Prostate gland (tissue), 2 donors: Measurements from ENCODE around the gene RFX2. TPM values are rescaled to one million over a fixed set of nuclear protein-coding genes. Genes with fewer than 3 reads are reported as not detected.

Source experiments
- DNase-seq: peaks from one replicate; pipeline ENCODE4 v3.0.0-alpha.2; 2019; ENCODE audit warnings: low spot score
- H3K27ac ChIP-seq, 2 donors: fragments of 200-600 bp; sonication (generic); 2 replicates each; pipeline ENCODE4 v1.5.1; 2017 to 2019
- H3K27me3 ChIP-seq: fragments of 200-600 bp; sonication (generic); replicated peaks from 2 replicates; pipeline ENCODE4 v1.5.1; 2019; ENCODE audit not compliant: insufficient read depth
- H3K36me3 ChIP-seq, 2 donors: fragments of 200-600 bp; sonication (generic); 1 replicate in 1 of 2; 2 replicates in 1 of 2; pipeline versions ENCODE4 v1.5.1 to v1.8.1; 2017 to 2019
- H3K4me1 ChIP-seq: fragments of 200-600 bp; sonication (generic); replicated peaks from 2 replicates; pipeline ENCODE4 v1.5.1; 2019
- H3K4me3 ChIP-seq, 2 donors: fragments of 200-600 bp; sonication (generic); 2 replicates each; pipeline ENCODE4 v1.5.1; 2017 to 2019
- H3K9me3 ChIP-seq: fragments of 200-600 bp; sonication (generic); 2 replicates; pipeline ENCODE4 v1.5.1; 2017
- CTCF ChIP-seq, 4 experiments: fragments of 200-600 bp in 2 of 4; fragments of 450-650 bp in 2 of 4; sonication (generic) in 2 of 4; IDR thresholded peaks; 1 replicate in 3 of 4; 2 replicates in 1 of 4; pipeline ENCODE4 v1.5.1; 2016 to 2019; ENCODE audit warnings: antibody characterized with exemption in 4 of 4, mild to moderate bottlenecking in 2 of 4, moderate library complexity in 2 of 4
- POLR2A ChIP-seq: fragments of 450-650 bp; IDR thresholded peaks from one replicate; pipeline ENCODE4 v1.6.1; 2016; ENCODE audit warnings: antibody characterized with exemption, mild to moderate bottlenecking
- POLR2AphosphoS5 ChIP-seq: sonication (generic); formaldehyde crosslinking; IDR thresholded peaks from one replicate; pipeline ENCODE4 v1.6.1; 2017; ENCODE audit warnings: antibody characterized with exemption
- WGBS: methylation state at CpG from one replicate; pipeline ENCODE4 v1.1.5; 2018; 5-methylcytosine and 5-hydroxymethylcytosine counted together
- intact Hi-C: fragments of 100-400 bp; cut with DNase I; formaldehyde crosslinking; loops from one replicate; pipeline ENCODE4 v1.14.2; 2022
- total RNA-seq, 2 donors: library from RNA; depleted of rRNA; stranded (reverse); fragments of >200 nt; gene quantifications; one replicate each; pipeline ENCODE4 v1.1.0, GENCODE V29; 2016

Gene RFX2
- total RNA-seq, 2 donors from 2014 or later, result 13.4 to 25.3 TPM

GRCh38 chr19:6105444-6105843, 4.9 kb downstream of the RFX2 start:
- Histone ChIP-seq H3K27me3 (no peaks in the 10 kb centered on the region), H3K4me1 (peaks cover 3% of the 10 kb centered on the region), H3K4me3 (no peak overlapping the region), H3K36me3 (no peaks in the 10 kb centered on the region), H3K27ac (no peak overlapping the region), H3K9me3 (no peaks in the 10 kb centered on the region)
- TF ChIP-seq CTCF (IDR thresholded peaks at IDR 0.05) (no peak), POLR2A (no peak), POLR2AphosphoS5 (no peak)
- intact Hi-C loops, result no loop called here
- DNase-seq, result no peak
- 93% methylated on average over 11 of the region's 11 CpGs for WGBS

GRCh38 chr19:6103894-6104293, 6.4 kb downstream of the RFX2 start:
- H3K27ac ChIP-seq, result peak overlapping the region; percentile 6 to 8
- WGBS, result 43% methylated on average over 4 of the region's 4 CpGs
- H3K4me1 ChIP-seq, result peaks cover 3% of the 10 kb centered on the region
- TF ChIP-seq POLR2A (no peak), CTCF (IDR thresholded peaks at IDR 0.05) (no peak), POLR2AphosphoS5 (no peak)
- DNase-seq, result no peak
- H3K27me3 ChIP-seq, result no peaks in the 10 kb centered on the region
- H3K4me3 ChIP-seq, result no peak overlapping the region
- H3K9me3 ChIP-seq, result no peaks in the 10 kb centered on the region
- no peaks in the 10 kb centered on the region for H3K36me3 ChIP-seq
- intact Hi-C loops, result no loop called here

GRCh38 chr19:6103217-6103644, 7.1 kb downstream of the RFX2 start:
- intact Hi-C loops, result no loop called here
- no peak for TF ChIP-seq CTCF (IDR thresholded peaks at IDR 0.05)
- TF ChIP-seq POLR2AphosphoS5, result peak; percentile 81
- 21% methylated on average over 3 of the region's 3 CpGs for WGBS
- Histone ChIP-seq H3K27me3 (no peaks in the 10 kb centered on the region), H3K36me3 (no peaks in the 10 kb centered on the region), H3K27ac (peak overlapping the region in 1 of 2 donors; percentile 30), H3K4me3 (no peak overlapping the region), H3K4me1 (peaks cover 3% of the 10 kb centered on the region), H3K9me3 (no peaks in the 10 kb centered on the region)
- peak; percentile 84 for DNase-seq

- 86% methylated on average over 3 of the region's 3 CpGs for WGBS
- H3K4me1 ChIP-seq, result peaks cover 3% of the 10 kb centered on the region
- intact Hi-C loops, result no loop called here
- H3K9me3 ChIP-seq, result no peaks in the 10 kb centered on the region
- no peak overlapping the region for H3K4me3 ChIP-seq
- H3K27ac ChIP-seq, result no peak overlapping the region
- H3K27me3 ChIP-seq, result no peaks in the 10 kb centered on the region
- H3K36me3 ChIP-seq, result no peaks in the 10 kb centered on the region
- TF ChIP-seq CTCF (IDR thresholded peaks at IDR 0.05), result no peak
- no peak for TF ChIP-seq POLR2AphosphoS5
- no peak for TF ChIP-seq POLR2A
- no peak for DNase-seq
These were observed 8.3 kb downstream of the RFX2 start for GRCh38 chr19:6101991-6102390.

- WGBS, result 85% methylated on average over 3 of the region's 3 CpGs
- peaks cover 3% of the 10 kb centered on the region for H3K4me1 ChIP-seq
- TF ChIP-seq POLR2A (no peak), POLR2AphosphoS5 (no peak)
- no peaks in the 10 kb centered on the region for H3K27me3 ChIP-seq
- DNase-seq, result no peak
- H3K36me3 ChIP-seq, result no peaks in the 10 kb centered on the region
- intact Hi-C loops, result no loop called here
- H3K4me3 ChIP-seq, result no peak overlapping the region
- no peak overlapping the region for H3K27ac ChIP-seq
- H3K9me3 ChIP-seq, result no peaks in the 10 kb centered on the region
These were observed 8.9 kb downstream of the RFX2 start for GRCh38 chr19:6101291-6101825.
